Measurements from ENCODE around the gene HEBP2.

The HEBP2 gene

GRCh38 chr6:138374815-138375214 lies 29.2 kb upstream of the HEBP2 start:
- Histone ChIP-seq H3K4me1 (ENCODE audit: low read depth, poor library complexity, severe bottlenecking) (no peaks in the 10 kb centered on the region), H3K27me3 (ENCODE audit: insufficient read depth, low read depth) (no peaks in the 10 kb centered on the region), H3K4me3 (IDR thresholded peaks at IDR 0.05; ENCODE audit: insufficient read depth, low read depth, low read length) (no peak overlapping the region), H4K20me1 (ENCODE audit: insufficient read depth) (no peaks in the 10 kb centered on the region), H3K36me3 (ENCODE audit: insufficient read depth) (no peaks in the 10 kb centered on the region), H2AFZ (ENCODE audit: low read depth) (no peak overlapping the region), H3K9ac (no peak overlapping the region), H3K27ac (no peak overlapping the region), H3K4me2 (no peak overlapping the region), H3K79me2 (ENCODE audit: insufficient read depth, low read depth) (no peaks in the 10 kb centered on the region)
- no peak for TF ChIP-seq CTCF (conservative IDR thresholded peaks at IDR 0.05; ENCODE audit: low read depth, low read length)

- no peaks in the 10 kb centered on the region for H3K79me2 ChIP-seq (ENCODE audit: insufficient read depth, low read depth)
- no peak for TF ChIP-seq CTCF (conservative IDR thresholded peaks at IDR 0.05; ENCODE audit: low read depth, low read length)
Observed at GRCh38 chr6:138377042-138377441, 27.0 kb upstream of the HEBP2 start.

GRCh38 chr6:138377844-138378243 lies 26.2 kb upstream of the HEBP2 start, which contains the start of gene SMIM28:
Gene SMIM28 (plus strand): TSS chr6:138377905. CDS start chr6:138378073, 168 bp downstream.
- Histone ChIP-seq H3K4me2 (no peak within 1 kb of the TSS), H3K36me3 (ENCODE audit: insufficient read depth) (no peaks in the 10 kb centered on the region), H3K9ac (no peak within 1 kb of the TSS), H3K4me1 (ENCODE audit: low read depth, poor library complexity, severe bottlenecking) (no peaks in the 10 kb centered on the region), H3K27me3 (ENCODE audit: insufficient read depth, low read depth) (no peaks in the 10 kb centered on the region), H3K4me3 (IDR thresholded peaks at IDR 0.05; ENCODE audit: insufficient read depth, low read depth, low read length) (no peak within 1 kb of the TSS), H2AFZ (ENCODE audit: low read depth) (no peak within 1 kb of the TSS), H4K20me1 (ENCODE audit: insufficient read depth) (no peaks in the 10 kb centered on the region), H3K27ac (no peak within 1 kb of the TSS), H3K79me2 (ENCODE audit: insufficient read depth, low read depth) (no peaks in the 10 kb centered on the region)
- no peak for TF ChIP-seq CTCF (conservative IDR thresholded peaks at IDR 0.05; ENCODE audit: low read depth, low read length)

More at GRCh38 chr6:138377042-138377441, 27.0 kb upstream of the HEBP2 start:
- no peaks in the 10 kb centered on the region for H3K4me1 ChIP-seq (ENCODE audit: low read depth, poor library complexity, severe bottlenecking)
- no peak overlapping the region for H3K27ac ChIP-seq
- no peaks in the 10 kb centered on the region for H4K20me1 ChIP-seq (ENCODE audit: insufficient read depth)
- no peak overlapping the region for H3K9ac ChIP-seq
- no peaks in the 10 kb centered on the region for H3K27me3 ChIP-seq (ENCODE audit: insufficient read depth, low read depth)
- no peak overlapping the region for H2AFZ ChIP-seq (ENCODE audit: low read depth)
- no peak overlapping the region for H3K4me2 ChIP-seq
- no peak overlapping the region for H3K4me3 ChIP-seq (IDR thresholded peaks at IDR 0.05; ENCODE audit: insufficient read depth, low read depth, low read length)
- H3K36me3 ChIP-seq (ENCODE audit: insufficient read depth) = no peaks in the 10 kb centered on the region

GRCh38 chr6:138378463-138378862 lies 25.6 kb upstream of the HEBP2 start:
- Histone ChIP-seq H3K27ac (no peak overlapping the region), H3K79me2 (ENCODE audit: insufficient read depth, low read depth) (no peaks in the 10 kb centered on the region), H3K4me2 (no peak overlapping the region), H4K20me1 (ENCODE audit: insufficient read depth) (no peaks in the 10 kb centered on the region), H3K4me3 (IDR thresholded peaks at IDR 0.05; ENCODE audit: insufficient read depth, low read depth, low read length) (no peak overlapping the region), H2AFZ (ENCODE audit: low read depth) (no peak overlapping the region), H3K4me1 (ENCODE audit: low read depth, poor library complexity, severe bottlenecking) (no peaks in the 10 kb centered on the region), H3K27me3 (ENCODE audit: insufficient read depth, low read depth) (no peaks in the 10 kb centered on the region), H3K36me3 (ENCODE audit: insufficient read depth) (no peaks in the 10 kb centered on the region), H3K9ac (no peak overlapping the region)
- no peak for TF ChIP-seq CTCF (conservative IDR thresholded peaks at IDR 0.05; ENCODE audit: low read depth, low read length)
